Measurements from ENCODE around the gene CAMTA1.

Gene CAMTA1

DNA sequence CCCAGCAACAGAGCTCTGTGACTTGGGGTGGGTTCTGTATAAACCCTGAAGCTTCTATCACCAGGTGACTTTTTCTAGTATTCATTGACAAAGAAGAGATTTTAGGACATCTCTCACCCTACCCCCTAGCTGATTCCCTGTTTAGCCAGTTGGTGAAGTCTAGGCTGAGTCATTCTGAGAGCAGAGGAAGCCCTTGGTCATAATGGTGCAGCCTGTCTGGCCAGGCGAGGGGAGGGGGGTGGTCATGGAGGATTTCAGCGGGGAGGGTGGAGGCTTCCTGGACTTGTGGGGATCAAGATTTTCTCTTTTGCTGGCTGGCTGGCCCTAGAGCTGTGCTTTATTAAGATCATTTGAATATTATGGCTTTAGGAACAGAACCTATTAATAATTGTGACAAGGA is 262.6 kb downstream of the CAMTA1 start:
- DNase-seq: no peak

DNA sequence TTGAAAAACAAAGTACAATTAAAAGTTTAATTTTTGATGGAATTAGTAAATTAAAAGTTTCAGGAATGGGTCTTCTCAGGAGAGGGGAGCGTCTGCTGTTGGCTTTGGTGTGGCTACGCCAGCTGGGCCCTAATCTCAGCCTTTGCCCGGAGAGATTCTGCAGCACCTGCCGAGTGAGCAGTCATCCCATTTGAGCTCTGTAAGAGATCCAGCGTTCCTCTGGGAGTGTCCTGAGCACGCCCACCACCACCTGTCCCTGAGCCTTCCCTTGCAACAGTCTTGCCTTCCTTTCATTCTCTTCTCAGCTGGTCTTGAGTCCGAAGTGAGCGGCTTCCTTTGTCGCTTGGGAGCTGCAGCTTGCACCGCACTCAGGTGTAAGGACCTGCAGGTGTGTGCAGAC is 263.1 kb downstream of the CAMTA1 start:
- DNase-seq: no peak

DNA sequence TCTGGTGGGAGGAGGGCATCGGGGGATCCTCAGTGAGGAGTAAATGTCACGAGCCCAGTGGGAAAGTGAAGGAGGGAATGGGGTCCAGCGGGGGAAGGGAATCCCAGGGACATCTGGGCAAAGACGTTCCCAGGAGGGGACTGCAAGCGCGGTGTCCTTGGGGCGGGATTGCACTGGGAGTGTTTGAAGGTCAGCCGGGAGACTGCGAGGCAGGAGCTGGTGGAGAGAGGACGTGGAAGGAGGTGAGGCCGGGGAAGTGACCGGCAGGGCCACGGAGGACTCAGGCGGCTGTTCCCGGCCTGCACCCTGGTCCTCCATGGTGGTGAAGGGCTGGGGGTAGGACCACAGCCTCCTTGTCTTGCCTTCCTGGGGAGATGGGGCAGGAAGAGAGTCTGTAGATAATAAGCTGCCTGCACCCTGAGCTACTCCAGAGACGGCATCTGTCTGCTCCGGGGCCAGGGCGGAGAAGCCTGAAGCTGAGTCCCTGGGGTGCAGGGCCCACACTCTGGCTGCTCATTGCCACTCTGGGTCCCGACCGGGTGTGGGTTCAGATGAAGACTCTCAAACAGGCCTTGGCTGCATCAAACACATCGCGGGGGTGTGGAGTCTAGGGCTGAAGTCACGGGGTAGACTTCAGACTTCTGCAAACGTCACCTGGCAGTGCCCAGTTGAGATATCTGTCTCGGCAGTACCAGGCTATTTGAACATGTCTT is 264.8 kb downstream of the CAMTA1 start:
- DNase-seq: no peak

DNA sequence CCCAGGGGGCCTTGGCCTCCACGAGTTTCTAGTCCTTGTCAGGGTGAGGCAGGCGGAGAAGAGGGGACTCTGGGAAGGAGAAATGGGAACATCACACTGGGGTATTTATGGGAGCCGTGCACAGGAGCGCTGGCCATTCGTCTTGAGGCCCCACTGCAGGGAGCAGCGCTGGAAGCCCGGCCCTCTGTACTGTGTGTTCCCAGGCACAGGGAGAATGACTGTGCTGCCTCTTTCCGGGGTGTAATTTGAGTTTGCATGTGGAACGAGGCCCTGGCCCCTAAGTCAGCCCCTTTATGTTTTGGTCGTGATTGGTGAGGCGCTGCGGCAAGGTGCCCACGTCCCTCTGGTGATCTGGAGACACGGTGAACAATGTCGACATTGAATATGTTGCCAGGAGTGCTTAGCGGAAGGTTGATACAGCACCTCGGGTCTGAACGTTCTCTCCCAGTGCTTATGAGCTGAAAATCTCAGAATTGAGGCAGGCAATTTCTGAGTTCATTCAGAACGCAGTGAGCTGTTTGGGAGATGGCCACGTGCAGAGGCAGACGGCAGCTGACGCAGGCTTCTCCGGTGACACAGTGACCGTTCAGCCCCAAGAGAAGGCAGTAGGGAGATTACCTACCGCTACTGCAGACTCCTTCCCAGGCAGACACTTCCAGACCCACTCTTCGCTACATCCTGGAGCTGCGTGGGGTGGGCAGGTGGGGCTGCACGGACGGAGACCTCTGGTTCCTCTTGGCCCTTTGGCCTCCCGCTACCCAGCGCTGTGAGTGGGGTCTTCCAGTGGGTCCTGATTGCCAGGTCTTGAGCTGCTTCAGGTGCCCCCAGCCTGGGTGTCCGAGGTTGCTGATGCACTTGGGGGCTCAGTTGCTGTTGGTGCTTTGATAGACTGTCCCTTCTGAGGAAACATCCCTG is 265.8 kb downstream of the CAMTA1 start:
- no peak for DNase-seq

DNA sequence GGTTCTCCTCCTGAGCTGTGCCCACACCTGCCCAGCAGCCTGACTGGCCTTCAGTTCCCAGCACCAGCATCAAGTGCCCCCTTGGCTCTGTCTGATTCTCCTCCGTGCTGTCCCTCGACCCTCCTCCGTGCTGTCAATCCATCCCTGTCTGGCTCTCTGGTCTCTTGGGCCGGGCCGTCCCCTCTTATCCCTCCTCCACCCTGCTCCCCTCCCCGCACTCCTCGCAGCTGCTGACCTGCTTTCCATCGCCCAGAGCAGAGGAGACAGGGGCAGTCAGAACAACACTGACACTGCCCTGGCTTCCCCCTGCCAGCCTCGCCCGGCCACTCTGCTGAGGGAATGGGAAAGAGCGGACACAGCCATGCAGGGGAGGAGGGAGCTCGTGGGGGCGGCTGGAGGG is 267.4 kb downstream of the CAMTA1 start:
- DNase-seq: no peak

DNA sequence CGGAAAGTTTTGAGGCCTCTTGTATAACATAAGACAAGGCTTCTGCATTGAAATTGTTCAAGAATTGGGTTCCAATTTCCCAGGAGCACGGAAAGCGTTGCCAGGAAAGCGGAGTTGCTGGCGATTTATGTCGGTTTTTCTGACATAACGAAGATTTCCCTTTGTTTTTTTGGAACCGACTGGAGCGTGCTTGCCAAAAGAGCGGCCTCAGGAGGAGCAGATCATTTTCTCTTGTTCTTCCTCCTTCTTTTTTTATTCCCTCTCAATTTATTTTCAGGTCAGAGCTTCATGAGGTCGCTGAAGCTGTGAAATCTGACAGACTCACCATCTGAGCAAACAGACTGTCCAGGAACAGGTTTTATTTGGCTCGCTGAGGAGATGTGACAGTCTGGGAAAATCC is 275.5 kb downstream of the CAMTA1 start:
- DNase-seq: no peak

DNA sequence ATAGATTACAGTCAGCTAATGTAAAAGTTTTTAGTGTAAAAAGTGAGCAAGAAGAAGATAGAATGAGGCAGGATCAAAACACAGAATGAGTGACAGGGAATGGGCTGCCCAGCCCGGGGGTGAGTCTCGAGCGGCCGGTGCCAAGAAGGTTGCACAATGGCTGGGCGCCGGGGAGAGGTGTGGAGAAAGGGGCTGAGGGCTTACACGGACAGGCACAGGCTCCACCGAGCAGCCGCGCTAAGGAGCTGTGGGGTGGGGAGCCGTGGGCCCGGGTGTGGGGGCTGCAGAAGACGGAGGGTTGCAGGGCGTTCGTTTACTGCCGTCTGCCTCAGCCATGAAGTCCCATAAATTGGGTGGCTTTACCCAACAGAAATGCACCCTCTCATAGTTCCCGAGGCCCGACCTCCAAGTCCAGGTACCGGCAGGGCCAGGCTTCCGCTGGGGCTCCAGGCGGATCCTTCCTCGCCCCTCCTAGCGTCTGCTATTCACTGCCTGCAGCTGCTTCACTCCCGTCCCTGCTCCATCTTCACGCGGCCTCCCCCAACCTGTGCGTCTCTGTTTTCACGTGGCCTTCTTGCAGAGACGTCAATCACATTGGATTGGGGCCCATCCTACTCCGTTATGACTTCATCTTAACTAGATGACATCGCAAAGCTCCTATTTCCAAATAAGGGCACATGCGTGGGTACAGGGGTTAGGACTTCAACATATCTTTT is 277.2 kb downstream of the CAMTA1 start:
- DNase-seq: no peak

DNA sequence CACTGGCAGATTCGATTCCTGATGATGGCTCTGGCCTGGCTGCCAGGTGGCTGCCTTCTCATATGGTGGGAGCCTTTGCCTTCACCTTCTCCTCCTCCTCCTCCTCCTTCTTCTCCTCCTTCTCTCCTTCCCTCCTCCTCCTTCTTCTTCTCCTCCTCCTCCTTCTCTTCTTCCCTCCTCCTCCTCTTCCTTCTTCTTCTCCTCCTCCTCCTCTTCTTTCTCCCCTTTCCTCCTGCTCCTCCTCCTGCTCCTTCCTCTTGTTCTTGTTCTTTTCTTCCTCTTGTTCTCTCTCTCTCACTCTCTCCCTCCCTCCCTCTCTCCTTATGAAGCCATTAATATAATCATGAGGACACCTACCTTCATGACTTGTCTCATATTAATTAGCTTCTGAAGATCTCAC is 278.7 kb downstream of the CAMTA1 start:
- no peak for DNase-seq

DNA sequence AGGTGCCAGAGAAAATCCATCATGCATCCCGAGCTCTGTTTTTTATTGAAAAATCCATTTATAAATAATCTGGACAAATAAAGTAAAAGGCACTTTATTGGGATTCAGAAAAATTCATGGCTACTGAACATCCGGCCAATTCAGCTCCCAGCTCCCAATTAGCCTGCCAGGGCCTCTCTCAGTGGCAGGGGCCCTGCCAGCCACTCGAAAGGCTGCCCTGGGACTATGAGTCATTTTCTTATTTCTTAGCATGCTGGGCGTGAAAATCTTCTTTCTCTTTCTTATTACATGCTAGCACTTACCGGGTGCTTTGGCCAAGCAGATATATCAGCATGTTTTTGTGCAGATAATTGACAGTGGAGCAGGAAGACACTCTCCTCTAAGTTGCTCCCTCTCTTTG is 283.3 kb downstream of the CAMTA1 start:
- no peak for DNase-seq

DNA sequence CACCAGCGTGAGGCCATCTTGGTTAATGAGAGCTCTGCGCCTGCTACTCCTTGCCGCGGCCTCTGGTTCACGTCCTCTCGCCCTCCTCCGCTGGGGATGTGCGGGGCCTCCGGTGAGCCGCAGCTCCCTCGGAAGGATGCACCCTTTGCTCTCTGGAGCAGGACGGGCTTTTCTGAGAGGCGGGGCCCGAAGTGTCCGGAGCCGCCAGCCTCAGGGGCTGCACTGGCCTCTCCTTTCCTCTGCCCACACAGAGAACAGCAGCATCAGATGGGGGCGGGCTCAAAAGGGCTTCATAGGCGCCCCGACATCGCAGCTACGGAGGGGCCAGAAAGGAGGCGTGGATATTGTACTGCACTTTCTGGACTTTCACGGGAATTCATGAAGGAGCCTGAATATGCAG is 284.7 kb downstream of the CAMTA1 start:
- DNase-seq: no peak

DNA sequence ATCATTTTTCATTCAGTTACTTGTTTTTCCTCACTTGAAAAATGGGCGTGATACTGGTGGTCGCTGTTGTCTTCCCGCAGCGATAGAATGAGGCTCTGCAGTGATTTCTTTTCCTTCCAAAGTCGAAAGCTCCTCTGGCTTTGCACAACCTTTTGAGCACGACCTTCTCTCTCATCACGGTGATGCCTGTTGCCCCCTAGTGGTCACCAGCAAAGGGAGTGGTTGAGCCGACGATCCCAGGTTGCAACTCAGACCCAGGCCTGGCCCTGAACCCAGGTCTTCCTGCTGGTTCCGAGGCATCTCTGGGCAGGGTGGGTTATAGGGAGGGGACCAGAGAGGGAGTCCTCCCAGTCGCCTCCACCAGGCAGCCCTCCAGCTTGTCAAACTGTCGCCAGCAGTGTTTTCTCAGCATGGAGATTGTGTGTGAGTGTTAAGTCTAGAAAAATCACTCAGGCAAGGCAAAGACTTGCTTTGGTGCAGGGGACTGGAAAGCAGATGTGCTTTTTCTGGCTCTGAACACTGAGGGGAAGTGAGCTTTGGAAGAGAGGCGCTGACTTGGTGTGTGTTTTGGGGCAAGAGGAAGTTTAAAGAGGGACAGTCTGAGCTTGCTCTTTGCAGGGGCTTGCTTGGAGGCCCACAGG is 285.3 kb downstream of the CAMTA1 start:
- DNase-seq: peak; percentile 3

DNA sequence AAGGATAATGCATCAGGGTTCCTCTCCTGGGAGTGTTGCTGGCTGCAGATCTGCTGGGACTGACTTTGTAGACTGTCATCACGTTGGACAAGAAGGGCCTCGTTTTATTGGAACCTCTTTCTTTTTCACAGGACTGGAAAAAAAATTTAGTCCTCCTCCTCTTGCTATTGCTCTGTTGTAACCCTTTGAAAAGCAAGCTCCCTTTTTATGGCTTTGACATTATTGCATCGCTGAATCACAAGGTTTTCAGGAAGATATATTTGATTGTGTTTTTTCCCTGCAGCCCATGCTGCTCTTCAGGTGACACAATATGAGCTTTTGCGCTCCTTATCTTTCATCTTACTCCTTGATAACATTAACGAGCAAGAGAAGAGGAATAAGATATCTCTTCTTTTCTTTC is 290.9 kb downstream of the CAMTA1 start:
- DNase-seq: no peak

DNA sequence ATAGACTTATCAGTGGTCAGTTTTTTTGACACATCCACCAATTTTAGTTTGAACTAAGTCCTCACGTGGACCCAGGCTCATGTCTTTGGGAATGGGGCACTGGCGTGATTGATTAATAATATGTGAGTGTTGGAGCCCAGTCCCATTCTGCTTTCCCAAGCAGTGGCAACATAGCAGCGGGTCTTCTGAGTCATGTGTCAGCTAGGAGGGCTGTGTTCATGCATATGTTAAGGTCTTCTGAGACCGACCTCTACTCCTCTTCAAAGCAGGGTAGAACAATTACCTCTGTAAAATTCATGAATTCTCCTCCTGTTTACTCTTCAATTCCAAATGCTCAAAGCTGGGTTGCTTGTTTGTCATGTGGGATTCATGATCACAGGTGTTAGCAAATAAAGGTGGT is 291.3 kb downstream of the CAMTA1 start:
- no peak for DNase-seq

DNA sequence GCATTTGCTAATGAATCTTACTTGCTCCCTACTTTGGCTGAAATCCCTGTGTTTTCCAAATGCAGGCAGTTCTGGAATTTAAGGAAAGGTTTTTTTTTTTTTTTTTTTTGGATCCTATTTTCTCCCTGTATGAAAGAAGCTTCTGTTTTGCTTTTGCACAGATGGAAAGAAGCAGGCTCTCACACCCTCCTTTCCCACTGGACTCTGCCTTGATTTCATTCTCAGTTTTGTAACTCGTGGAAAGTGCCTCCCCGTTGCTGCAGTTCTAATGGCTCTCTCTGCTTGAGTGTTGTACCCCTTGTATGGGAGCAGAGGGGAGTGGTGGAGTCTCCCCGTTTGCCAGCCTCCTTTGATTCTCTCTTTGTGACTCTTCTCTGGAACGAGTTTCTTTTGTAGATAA is 291.9 kb downstream of the CAMTA1 start:
- DNase-seq: no peak

DNA sequence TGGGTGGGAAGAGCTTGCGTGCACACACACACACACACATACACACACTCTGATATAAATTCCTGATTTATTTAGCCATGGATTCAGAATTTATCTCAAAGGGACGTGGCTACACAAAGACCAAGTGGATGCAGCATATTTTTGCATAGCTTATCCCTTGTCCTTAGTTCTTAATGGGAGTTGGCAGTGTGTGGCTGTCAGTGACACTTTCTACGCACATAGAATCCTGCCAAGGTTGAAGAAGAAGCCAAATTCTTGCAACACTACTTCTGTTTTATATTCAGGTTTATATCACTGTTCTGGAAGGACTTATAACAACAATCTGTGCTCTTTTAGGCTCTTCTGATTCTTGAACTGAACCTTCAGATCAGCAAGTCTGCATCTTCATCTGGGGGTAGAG is 292.7 kb downstream of the CAMTA1 start:
- no peak for DNase-seq

DNA sequence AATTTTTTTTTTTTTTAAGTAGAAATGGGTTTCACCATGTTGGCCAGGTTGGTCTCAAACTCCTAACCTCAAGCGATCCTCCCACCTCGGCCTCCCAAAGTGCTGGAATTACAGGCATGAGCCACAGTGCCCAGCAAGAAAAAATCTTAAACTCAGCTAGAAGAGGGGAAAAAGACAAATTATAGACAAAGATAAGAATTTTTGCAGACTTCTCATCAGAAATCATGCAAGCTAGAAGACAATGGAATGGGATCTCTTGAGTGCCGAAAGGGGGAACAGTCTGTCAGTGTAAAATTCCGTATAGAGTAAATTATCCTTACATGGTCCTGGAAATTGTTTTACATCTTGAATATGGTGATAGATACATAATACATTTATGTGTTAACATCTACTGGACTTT is 294.4 kb downstream of the CAMTA1 start:
- DNase-seq: no peak

DNA sequence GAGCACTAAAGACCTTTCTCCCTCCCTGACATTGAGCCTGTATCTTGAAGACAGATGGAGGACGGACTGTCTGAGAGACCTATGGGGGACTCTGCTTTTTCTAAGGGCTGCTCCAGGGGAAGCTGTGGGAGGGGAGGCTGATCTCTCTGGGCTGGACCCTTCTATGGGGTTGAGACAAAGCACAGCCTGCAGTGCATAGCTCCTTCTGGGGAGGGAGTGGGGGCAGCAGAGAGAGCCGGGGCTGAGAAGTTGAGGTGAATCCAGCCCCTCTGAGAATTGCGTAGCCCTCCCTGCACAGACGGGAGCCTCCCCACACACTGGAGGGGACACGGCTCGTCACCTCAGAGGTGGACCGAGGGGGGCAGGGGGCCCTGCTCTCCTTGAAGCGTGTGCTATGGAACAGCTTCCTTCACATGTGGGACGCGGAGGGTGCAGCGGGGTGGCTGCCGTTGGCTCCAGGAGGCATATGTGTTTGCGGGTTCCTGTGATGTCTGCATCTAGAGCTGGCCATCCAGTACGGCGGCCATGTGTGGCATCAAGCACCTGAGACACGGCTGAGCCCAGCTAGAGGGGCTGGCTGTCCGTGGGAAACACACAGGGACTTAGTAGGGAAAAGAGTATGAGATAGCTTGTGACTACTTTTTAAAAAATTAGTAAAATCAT is 299.1 kb downstream of the CAMTA1 start:
- DNase-seq: no peak

DNA sequence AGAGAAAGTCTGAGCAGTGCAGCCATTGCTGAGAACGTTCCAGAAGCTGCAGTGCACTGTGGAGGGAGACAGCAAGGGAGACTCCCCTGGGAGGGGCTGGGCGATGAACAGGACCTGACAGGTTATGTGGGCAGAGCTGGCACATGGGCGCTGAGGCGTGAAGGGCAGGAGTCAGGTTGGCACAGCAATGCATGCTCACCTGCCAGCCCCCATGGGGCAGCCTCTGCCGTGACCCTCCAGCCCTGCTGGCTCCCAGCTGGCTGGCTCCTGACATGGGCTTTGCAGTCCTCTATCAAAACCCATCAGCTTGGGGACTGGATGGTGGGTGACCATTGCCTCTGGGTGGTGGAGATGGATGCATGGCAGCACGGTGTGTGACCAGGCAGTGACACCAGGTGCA is 300.3 kb downstream of the CAMTA1 start:
- DNase-seq: no peak

DNA sequence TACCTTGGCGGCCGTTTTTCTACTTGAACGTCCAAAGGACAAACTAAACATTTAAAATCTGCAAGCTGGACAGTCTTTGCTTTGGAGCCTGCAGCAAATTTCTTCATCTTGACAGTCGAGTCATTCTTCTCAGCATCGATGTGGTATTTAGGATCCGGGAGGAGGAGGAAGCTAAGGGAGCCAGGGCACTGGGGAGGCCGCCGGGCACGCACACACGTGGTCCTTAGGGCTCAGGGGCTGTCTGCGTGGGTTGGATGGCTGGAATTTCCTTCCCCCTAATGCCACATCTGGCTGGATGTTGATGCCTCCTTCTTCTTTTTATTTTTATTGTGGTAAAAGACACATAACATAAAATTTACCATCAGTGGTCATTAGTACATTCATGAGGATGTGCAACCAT is 300.9 kb downstream of the CAMTA1 start:
- no peak for DNase-seq

DNA sequence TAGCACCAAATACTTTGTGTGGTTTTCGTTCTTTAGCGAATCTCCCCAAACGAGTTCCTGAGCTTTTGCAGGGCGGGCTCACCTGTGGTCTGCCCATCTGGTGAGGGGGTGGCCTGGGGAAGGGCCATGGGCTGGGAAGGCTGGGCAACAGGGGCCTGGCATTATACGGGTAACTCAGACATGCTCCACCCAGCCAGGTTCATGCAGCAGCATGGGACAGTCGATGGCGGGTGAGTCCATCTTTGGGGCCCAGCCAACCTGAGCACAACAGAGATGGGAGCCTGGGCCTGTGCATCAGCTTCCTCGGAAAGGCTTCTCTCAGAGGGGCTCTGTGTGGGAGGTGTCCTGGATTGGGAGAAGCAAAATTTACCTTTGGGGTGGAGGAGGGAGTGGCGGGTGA is 302.6 kb downstream of the CAMTA1 start:
- no peak for DNase-seq

DNA sequence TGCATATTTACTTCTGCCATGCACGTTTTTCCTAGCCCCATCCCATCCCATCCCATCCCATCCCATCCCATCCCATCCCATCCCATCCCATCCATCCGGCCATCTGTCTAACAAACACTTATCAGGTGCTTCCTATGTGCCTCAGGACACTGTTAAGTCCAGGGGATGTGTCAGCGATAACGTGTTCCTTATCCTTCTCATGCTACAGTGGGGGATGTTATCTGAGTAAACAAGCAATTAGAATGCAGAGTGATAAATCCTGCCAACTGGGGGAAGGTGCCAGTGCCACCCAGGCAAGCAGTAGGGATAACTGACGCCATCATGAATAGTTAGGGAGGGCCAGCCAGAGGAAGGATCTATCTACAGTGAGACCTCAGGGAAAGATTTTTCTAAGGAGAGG is 304.2 kb downstream of the CAMTA1 start:
- DNase-seq: no peak

DNA sequence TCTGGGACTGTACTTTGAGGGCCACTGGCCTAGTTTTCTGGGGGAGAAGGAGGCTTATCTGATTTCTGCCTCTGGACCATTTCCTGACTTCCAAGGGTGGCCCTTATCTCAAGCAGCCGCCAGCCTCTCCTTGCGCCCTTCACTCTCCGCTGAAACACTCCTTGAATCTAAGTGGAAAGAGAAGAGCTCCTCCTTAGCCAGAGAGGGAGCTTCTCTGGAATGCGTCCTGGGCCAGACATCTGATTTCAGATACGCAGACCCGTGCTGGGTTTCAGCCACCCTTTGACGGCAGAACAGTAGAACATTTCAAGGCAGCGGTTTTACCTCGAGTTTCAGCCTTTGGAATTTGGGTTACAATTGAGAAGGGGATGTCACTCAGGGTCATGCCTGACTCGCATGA is 308.0 kb downstream of the CAMTA1 start:
- no peak for DNase-seq

DNA sequence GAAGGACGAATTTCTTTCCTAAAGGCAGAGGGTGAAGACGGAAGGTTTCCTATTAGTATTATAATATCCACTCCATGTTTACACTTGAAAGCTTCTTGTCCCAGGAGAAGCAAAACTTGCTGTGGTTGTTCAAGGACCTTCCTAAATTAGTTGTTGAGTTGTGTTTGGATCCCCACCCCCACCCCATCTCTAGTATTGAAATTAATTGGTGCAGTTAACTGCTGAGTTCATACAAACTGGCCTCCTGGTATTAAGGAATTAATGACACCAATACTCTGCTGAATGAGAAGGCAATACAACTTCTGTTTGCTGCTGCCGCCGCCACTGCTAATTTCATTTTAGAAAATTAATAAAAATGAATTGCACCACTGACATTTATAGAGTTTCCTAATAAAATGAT is 308.8 kb downstream of the CAMTA1 start:
- DNase-seq: no peak

Measured in GDM1 (cell line).